B cell (primary cell): ENCODE data around the gene RPS6KA4.

Source experiments
- CTCF ChIP-seq: fragments of 200-600 bp; IDR thresholded peaks from one replicate; pipeline ENCODE4 v1.8.0; 2022; ENCODE audit warnings: antibody characterized with exemption, mild to moderate bottlenecking
- EZH2 ChIP-seq: IDR thresholded peaks from 2 replicates; pipeline ENCODE4 v1.6.1; 2012; ENCODE audit warnings: borderline replicate concordance, low read depth, mild to moderate bottlenecking, moderate library complexity, low read length; ENCODE audit not compliant: insufficient read depth, poor library complexity, severe bottlenecking

GRCh38 chr11:64324692-64325469, 34.1 kb upstream of the RPS6KA4 start:
- no peak for TF ChIP-seq CTCF
- TF ChIP-seq EZH2, result no peak
